Right renal cortex interstitium (tissue), 3 donors: Measurements from ENCODE around the gene PERM1. TPM values are rescaled to one million over a fixed set of nuclear protein-coding genes. Genes with fewer than 3 reads are reported as not detected.
"Not testable (repeated sequence)": the region's sequence is repeated elsewhere in the genome, so short reads cannot be mapped to it uniquely, and the experiment has no call there.

ENCODE experiments used
- DNase-seq, 3 donors: peaks; one replicate each; pipeline ENCODE4 v3.0.0-alpha.2; 2013; ENCODE audit warnings: low read depth in 3 of 3, low spot score in 2 of 3
- polyA plus RNA-seq, 3 donors: library from polyadenylated mRNA; unstranded; fragments of 120-200 nt; gene quantifications; one replicate each; pipeline ENCODE4 v1.2.1, GENCODE V29; 2013; ENCODE audit not compliant: insufficient read length in 3 of 3

PERM1 gene
- polyA plus RNA-seq, 3 donors = 0.17 to 0.21 TPM; not detected in 1

GRCh38 chr1:998745-998994 lies 16.8 kb upstream of the PERM1 start:
- DNase-seq = no peak

- DNase-seq = no peak
These were observed 16.3 kb upstream of the PERM1 start for GRCh38 chr1:997993-998744.

GRCh38 chr1:997713-997992 lies 15.8 kb upstream of the PERM1 start:
- no peak for DNase-seq

GRCh38 chr1:996851-997712 lies 15.2 kb upstream of the PERM1 start:
- no peak for DNase-seq

GRCh38 chr1:995665-996633 lies 14.1 kb upstream of the PERM1 start:
- DNase-seq = no peak

DNA sequence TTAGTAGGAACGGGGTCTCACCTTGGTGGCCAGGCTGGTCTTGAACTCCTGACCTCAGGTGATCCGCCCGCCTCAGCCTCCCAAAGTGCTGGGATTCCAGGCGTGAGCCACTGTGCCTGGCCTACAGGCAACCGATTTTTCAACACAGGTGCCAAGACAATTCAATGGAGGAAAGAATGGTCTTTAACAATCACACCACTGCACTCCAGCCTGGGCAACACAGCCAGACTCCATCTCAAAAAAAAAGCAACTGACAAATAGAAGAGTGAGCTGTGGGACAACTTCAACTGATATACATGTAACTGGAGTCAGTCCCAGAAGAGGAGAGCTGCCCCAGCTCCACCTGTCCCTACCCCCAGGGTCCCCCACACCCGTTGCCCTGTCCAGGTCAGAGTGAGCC lies 12.7 kb upstream of the PERM1 start:
- not testable (repeated sequence) for DNase-seq

DNA sequence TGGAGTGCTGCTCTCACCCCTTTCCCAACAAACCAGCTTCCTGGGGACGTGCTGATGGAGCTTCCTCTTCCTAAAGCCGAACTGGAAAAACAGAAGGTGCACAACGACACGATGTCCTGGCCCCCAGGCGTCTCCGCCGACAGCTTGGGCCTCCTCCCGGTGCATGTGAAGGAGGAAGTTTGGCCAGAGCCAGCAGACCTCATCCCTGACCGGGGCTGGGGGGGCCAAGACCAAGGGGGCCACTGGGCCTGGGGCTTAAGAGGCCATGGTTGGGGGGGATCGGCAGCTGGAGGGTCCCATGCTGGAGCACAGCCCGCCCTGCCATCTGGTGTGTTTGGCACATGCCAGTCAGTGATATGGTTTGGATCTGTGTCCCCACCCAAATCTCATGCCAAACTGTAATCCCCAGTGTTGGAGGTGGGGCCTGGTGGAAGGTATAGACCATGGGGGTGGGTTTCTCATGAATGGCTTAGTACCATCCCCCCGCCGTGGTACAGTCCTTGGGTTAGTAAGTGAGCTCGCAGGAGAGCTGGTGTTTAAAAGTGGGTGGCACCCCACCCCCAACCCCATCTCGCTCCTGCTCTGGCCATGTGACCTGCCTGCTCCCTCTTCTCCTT lies 11.6 kb upstream of the PERM1 start:
- no peak for DNase-seq

GRCh38 chr1:992362-992761 lies 10.5 kb upstream of the PERM1 start:
- no peak for DNase-seq

- no peak for DNase-seq
These were observed 10.0 kb upstream of the PERM1 start for GRCh38 chr1:991895-992294.

DNA sequence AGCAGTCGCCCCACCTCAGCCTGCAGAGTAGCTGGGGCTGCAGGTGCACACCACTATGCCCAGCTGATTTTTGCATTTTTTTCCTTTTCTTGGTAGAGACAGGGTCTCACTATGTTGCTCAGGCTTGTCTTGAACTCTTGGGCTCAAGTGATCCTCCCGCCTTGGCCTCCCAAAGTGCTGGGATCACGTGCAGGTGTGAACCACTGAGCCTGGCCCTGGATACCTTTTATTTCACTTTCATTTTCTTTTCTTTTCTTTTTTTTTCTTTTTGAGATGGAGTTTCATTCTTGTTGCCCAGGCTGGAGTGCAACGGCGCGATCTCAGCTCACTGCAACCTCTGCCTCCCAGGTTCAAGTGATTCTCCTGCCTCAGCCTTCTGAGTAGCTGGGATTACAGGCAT lies 9.4 kb upstream of the PERM1 start:
- DNase-seq = not testable (repeated sequence)

DNA sequence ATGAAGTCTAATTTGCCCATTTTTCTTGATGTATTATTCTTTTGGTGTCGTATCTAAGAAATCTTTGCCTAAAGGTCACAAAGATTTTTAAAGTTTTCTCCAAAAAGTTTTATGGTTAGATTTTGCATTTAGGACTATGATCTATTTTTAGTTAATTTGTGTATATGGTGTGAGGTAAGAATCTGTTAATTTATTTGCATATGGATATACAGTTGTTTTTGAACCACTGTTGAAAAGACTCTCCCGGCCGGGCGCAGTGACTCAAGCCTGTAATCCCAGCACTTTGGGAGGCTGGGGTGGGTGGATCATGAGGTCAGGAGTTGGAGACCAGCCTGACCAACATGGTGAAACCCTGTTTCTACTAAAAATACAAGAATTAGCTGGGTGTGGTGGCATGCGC lies 6.2 kb upstream of the PERM1 start:
- DNase-seq = not testable (repeated sequence)

DNA sequence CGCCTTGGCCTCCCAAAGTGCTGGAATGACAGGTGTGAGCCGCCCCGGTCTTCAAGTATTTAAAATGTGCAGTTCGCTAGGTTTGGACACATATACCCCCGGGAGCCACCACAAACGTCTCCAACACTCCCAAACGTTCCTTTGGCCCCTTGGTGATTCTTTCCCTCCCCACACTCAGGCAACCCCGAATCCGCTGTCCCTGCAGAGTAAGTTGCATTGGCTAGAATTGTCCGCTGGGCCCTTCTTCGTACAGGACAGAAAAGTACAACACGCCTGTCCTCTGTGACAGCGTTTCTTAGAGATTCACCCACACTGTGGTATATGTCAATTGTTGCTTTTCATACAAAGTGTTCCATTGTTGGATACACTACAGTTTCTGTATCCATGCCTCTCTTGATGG lies 3.2 kb upstream of the PERM1 start:
- DNase-seq = no peak

GRCh38 chr1:984476-984814 lies 2.6 kb upstream of the PERM1 start:
- no peak for DNase-seq

DNA sequence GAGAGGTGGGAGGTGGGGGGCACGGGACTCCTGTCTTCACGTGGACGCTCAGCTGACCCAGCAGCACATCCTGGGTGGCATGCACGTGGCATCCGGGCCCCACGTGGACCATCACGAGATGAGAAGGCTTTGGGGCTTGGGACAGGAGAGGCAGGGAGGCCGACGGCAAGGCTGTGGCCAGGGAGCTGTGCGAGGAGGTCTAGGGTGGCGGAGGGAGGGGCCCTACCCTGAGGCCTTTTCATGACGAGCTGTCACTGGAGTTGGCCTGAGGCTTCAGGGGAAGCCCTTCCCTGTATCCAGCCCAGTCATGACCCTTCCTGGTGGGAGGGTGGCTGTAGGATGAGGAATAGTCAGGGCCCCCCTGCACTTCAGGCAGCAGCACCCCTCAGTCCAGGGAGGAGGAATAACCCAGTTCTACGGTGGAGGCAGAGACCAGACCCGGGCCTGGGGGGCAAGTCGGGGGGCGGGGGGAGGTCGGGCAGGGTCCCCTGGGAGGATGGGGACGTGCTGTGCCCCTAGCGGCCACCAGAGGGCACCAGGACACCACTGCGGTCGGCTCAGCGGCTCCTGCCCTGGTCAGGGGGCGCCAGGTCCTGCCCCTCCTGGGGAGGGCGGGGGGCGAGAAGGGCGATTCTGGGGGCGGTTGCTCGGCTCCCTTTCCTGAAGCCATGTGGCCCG lies 2.0 kb upstream of the PERM1 start:
- DNase-seq = no peak

DNA sequence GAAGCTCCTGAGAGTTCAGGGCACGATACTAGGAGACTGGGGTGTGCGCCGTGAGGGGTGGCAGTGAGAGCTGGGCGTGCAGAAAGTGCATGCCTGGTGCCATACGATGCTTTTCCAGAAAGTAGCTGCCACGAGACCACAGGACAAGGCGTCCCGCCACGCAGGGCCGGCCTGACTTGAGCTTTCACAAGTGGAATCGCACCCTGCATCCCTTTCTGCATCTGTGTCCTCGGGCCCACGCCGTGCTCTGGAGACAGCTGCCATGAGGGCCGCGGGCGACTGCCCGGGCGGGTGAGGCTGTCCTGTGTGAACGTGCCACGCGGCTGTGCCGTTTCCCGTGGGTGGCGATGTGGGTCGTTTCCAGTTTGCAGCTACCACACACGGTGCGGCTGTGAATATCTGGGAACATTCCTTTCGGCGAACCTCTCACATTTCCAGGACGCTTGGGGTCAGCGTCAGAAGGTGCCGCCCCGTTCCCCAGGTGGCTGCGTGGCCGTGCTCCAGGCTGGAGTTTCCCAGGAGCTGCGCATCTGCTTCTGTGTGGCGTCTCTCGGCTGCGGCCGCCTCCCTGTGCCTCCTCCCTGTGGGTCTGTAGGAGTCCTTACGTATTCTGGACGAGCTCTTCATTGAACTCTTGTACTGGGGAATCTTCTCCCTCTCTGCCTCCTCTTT lies 1.0 kb upstream of the PERM1 start:
- DNase-seq = no peak

DNA sequence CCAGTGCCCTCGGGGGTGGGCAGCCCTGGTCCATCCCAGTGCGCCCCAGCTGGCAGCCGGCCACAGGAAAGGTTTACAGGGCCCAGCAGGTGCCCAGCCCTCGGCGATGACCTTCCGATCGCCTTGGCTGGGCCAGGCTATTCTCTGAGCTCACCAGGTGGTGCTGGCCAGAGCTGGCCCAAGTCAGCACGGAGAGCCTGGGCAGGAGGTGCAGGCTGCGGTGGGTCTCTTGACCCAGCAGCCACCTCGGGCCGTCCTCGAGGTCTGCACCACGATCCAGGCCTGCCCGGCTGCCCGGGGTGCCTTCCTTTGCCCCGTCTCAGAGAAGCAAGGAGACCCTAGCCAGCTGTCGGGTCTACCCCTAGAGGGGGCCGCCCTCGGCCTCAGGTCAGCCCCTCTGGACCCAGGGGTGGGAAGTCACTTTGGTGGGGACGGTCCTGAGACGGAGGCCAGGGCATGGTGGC lies 370 bp downstream of the PERM1 start:
- no peak for DNase-seq

DNA sequence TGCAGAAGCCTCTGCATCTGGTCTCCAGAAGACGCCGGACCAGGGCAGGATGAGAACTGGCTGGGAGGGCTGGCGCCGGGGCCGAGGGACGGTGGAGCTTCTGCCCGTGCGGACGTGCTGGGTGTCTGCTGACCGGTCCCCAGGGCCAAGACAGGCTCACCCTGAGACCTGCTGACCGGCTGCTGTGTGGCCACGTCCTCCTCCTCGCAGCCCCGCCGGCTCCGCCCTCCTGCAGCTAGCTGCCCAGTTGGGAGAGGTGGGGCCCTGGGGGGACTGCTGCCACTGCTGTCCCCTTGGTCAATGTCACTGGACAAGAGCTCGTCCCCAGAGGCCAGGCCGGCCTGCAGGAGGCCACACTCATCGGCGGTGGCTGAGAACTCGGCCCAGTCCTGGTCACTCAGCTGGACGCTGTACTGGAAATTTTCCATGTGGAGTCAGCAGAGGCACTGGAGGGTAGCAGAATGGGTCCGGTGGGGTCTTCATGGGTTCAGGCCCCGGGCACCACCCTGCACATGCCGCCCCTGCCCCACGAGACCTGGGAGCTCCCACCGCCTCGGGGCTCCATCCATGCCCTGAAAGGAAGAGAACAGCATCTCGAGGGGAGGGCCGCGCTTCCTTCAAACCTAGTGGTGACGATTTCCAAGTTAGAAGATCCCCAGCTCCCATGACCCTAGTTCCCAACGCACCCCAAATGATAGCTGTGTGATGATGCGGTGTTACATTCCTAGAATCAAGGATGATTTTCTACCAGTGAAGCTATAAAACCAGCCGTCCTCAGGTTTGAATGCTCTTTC lies 1.1 kb downstream of the PERM1 start:
- DNase-seq = no peak

DNA sequence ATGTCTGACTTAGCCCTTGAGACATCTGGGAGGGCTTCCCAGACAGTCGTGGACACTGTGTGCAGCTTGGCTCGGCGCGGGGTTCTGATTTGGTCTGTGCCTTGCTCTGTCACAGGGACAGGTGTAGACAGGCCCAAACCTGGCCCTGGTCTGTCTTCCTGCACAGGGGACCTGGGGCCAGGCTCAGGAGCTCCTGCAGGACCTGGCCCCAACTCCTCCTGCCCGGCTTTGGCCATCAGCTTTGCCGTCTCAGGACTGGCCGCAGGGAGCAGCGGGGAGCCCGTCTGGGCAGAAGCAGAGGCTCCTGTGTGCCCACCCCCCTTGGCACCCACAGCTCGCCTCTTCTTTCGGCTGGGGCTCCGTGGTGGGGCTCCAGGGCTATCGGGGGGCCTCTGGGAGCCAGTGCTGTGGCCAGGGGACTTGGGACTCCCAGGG lies 1.7 kb downstream of the PERM1 start:
- no peak for DNase-seq

DNA sequence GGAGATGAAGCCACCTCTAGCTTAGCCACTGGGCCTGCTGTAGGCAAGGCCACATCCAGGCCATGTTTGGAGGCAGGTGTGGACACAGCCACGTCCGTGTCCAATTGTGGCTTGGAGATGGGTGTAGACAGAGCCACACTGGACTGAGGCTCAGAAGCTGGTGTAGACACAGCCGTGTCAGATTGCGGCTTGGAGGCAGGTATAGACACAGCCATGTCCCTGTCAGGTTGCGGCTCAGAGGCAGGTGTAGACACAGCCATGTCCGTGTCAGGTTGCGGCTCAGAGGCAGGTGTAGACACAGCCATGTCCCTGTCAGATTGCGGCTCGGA lies 2.2 kb downstream of the PERM1 start:
- no peak for DNase-seq
